Spleen (tissue), 11 donors: ENCODE results near the gene MBOAT7. TPM values are rescaled to one million over a fixed set of nuclear protein-coding genes. Genes with fewer than 3 reads are reported as not detected.

Source experiments
- DNase-seq: peaks from one replicate; pipeline ENCODE4 v3.0.0-alpha.2; 2020
- H3K27ac ChIP-seq, 8 donors: fragments of 200-600 bp; sonication (generic) in 7 of 8; 1 replicate in 4 of 8; 2 replicates in 4 of 8; pipeline versions ENCODE4 v1.5.0 to v1.8.0; 2016 to 2021; ENCODE audit warnings: inconsistent platforms in 4 of 8, mild to moderate bottlenecking in 4 of 8, moderate library complexity in 1 of 8
- H3K27me3 ChIP-seq, 7 donors: fragments of 200-600 bp; sonication (generic) in 6 of 7; replicated peaks in 1 of 7; 1 replicate in 4 of 7; 2 replicates in 3 of 7; pipeline versions ENCODE4 v1.5.0 to v1.8.0; 2016 to 2021; ENCODE audit warnings: inconsistent platforms in 3 of 7, mild to moderate bottlenecking in 1 of 7
- H3K36me3 ChIP-seq, 6 donors: fragments of 200-600 bp; sonication (generic) in 5 of 6; 1 replicate in 4 of 6; 2 replicates in 2 of 6; pipeline versions ENCODE4 v1.5.0 to v1.8.0; 2016 to 2021; ENCODE audit warnings: inconsistent platforms in 2 of 6
- H3K4me1 ChIP-seq, 6 donors: fragments of 200-600 bp; sonication (generic) in 5 of 6; 1 replicate in 3 of 6; 2 replicates in 3 of 6; pipeline versions ENCODE4 v1.5.0 to v1.8.0; 2016 to 2021; ENCODE audit warnings: inconsistent platforms in 3 of 6
- H3K4me3 ChIP-seq, 8 donors: fragments of 200-600 bp; sonication (generic) in 7 of 8; 1 replicate in 4 of 8; 2 replicates in 4 of 8; pipeline versions ENCODE4 v1.5.0 to v1.8.0; 2016 to 2021; ENCODE audit warnings: inconsistent platforms in 4 of 8, mild to moderate bottlenecking in 4 of 8, moderate library complexity in 2 of 8
- H3K9me3 ChIP-seq, 8 donors: fragments of 200-600 bp; sonication (generic) in 7 of 8; 1 replicate in 4 of 8; 2 replicates in 4 of 8; pipeline versions ENCODE4 v1.5.0 to v1.8.0; 2016 to 2021; ENCODE audit warnings: inconsistent platforms in 4 of 8
- POLR2A ChIP-seq, 3 donors: fragments of 450-650 bp; IDR thresholded peaks; one replicate each; pipeline ENCODE4 v1.5.1; 2017; ENCODE audit warnings: antibody characterized with exemption in 3 of 3, mild to moderate bottlenecking in 1 of 3
- POLR2AphosphoS5 ChIP-seq, 3 donors: sonication (generic); formaldehyde crosslinking; IDR thresholded peaks; one replicate each; pipeline ENCODE4 v1.5.1; 2017; ENCODE audit warnings: antibody characterized with exemption in 3 of 3
- WGBS, 5 donors: extraction: QIAGEN DNeasy Blood & Tissue Kit in 3 of 5; methylation state at CpG; one replicate each; pipeline versions ENCODE4 v1.1.5 to v1.1.7; 2013 to 2018; 5-methylcytosine and 5-hydroxymethylcytosine counted together
- intact Hi-C: fragments of 100-400 bp; cut with DNase I; formaldehyde crosslinking; loops from one replicate; pipeline ENCODE4 v1.15.0; 2023; ENCODE audit warnings: low total_unique reads
- polyA plus RNA-seq, 3 donors: library from polyadenylated mRNA; stranded (reverse); fragments of 200-250 nt; gene quantifications; one replicate each; pipeline ENCODE4 v1.2.1, GENCODE V29; 2013
- total RNA-seq, 7 donors: library from RNA; depleted of rRNA in 3 of 7; stranded (reverse); fragments of >200 nt in 3 of 7; fragmentation: NEBNext Ultra II Directional in 4 of 7; extraction: Animal tissue kit (Norgen Biotek cat#: 25700) in 4 of 7; gene quantifications; one replicate each; pipeline versions ENCODE4 v1.1.0 to v1.2.1, GENCODE V29; 2016 to 2021
- TF ChIP-seq, protein P1 (sequence below), 11 experiments: fragments of 200-600 bp in 7 of 11; fragments of 450-650 bp in 4 of 11; sonication (generic) in 4 of 11; IDR thresholded peaks in 8 of 11; conservative IDR thresholded peaks in 3 of 11; 1 replicate in 7 of 11; 2 replicates in 4 of 11; pipeline versions ENCODE4 v1.4.0 to v1.8.0; 2016 to 2021; ENCODE audit warnings: antibody characterized with exemption in 11 of 11, inconsistent platforms in 4 of 11, mild to moderate bottlenecking in 1 of 11
- donor health status: healthy with polysubstance abuse.
- donor health status: DM: no; HTN: no; CAD: no; lungs with moderate emphysema.
- donor health status: DM: no; HTN: no; CAD: no.
- donor health status: Bipolar disorder and iron deficiency.
- donor health status: healthy.
- donor health status: DM: no; HTN: no; CAD: no.
- donor health status: DM: yes; HTN: yes; CAD: no.

Gene MBOAT7
- total and polyA plus RNA-seq, 10 donors = 12.0 to 208 (median 82.9) TPM

DNA sequence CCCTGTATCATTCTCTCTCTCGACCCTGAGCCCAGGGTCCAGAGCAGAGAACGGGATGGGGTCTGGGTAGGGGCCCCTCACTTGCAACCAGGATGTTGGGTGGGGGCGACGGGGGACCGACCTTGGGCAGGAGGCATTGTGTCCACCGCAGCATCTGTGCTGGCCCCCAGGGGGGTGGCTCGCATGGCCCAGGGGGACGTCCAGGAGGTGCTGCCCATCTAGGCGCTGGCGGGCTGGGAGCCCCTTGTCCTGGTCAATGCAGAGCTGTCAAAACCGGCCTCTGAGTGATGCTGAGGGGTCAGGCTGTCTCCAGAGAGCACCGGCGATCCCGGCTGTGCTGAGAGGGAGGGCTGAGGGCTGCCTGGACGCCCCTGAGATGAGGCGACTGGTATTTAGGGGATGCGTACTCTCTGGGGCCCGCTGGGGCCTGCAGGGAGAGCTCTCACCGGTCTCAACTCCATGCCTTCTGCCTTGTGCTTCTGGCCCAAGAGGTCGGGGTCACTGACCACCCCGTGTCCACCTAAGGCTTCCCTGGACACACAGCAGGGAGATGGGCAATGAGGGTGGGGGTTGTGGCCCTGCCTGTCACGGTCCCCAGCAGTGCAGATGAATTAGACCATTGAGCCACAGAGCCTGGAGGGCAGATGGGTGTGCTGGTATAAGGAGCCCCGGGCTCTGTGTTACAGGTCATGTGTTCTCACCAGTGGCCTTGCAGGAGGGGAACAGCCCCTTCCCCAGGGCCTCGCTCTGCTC, 19.9 kb upstream of the MBOAT7 start:
- WGBS, 5 donors = 62 to 86% (median 68%) methylated on average over 1 to 24 of the region's 24 CpGs
- peak; percentile 83 for DNase-seq
- Histone ChIP-seq H3K4me1 (peaks cover 35 to 90% (median 71%) of the 10 kb centered on the region in 6 donors), H3K4me3 (peak overlapping the region in 1 of 8 donors; percentile 94), H3K27ac (peak overlapping the region; percentile 63 to 98 (median 92)), H3K9me3 (no peaks in the 10 kb centered on the region), H3K36me3 (peaks cover 5 to 54% (median 44%) of the 10 kb centered on the region in 6 donors), H3K27me3 (no peaks in the 10 kb centered on the region)
- intact Hi-C loops = no loop called here
- TF ChIP-seq POLR2A (IDR thresholded peaks at IDR 0.05) = no peak
- TF ChIP-seq, protein P1, sequence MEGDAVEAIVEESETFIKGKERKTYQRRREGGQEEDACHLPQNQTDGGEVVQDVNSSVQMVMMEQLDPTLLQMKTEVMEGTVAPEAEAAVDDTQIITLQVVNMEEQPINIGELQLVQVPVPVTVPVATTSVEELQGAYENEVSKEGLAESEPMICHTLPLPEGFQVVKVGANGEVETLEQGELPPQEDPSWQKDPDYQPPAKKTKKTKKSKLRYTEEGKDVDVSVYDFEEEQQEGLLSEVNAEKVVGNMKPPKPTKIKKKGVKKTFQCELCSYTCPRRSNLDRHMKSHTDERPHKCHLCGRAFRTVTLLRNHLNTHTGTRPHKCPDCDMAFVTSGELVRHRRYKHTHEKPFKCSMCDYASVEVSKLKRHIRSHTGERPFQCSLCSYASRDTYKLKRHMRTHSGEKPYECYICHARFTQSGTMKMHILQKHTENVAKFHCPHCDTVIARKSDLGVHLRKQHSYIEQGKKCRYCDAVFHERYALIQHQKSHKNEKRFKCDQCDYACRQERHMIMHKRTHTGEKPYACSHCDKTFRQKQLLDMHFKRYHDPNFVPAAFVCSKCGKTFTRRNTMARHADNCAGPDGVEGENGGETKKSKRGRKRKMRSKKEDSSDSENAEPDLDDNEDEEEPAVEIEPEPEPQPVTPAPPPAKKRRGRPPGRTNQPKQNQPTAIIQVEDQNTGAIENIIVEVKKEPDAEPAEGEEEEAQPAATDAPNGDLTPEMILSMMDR (IDR thresholded peaks at IDR 0.05 in 8 of 11, conservative IDR thresholded peaks at IDR 0.05 in 3 of 11) = no peak
- peak in 2 of 3 donors; percentile 35 to 81 for TF ChIP-seq POLR2AphosphoS5 (IDR thresholded peaks at IDR 0.05)

DNA sequence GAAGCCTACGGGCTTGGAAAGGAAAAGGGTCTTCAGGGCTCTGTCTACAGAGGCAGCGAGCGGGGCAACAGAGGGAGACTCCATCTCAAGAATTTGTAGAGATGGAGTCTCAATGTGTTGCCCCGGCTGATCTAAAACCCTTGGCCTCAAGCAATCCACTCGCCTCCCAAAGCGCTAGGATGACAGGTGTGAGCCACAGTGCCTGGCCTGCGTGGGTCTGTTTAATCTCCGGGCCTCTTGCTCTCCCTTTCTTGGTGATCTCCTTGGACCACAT, 19.3 kb upstream of the MBOAT7 start:
- H3K4me1 ChIP-seq = peaks cover 36 to 96% (median 76%) of the 10 kb centered on the region in 6 donors

DNA sequence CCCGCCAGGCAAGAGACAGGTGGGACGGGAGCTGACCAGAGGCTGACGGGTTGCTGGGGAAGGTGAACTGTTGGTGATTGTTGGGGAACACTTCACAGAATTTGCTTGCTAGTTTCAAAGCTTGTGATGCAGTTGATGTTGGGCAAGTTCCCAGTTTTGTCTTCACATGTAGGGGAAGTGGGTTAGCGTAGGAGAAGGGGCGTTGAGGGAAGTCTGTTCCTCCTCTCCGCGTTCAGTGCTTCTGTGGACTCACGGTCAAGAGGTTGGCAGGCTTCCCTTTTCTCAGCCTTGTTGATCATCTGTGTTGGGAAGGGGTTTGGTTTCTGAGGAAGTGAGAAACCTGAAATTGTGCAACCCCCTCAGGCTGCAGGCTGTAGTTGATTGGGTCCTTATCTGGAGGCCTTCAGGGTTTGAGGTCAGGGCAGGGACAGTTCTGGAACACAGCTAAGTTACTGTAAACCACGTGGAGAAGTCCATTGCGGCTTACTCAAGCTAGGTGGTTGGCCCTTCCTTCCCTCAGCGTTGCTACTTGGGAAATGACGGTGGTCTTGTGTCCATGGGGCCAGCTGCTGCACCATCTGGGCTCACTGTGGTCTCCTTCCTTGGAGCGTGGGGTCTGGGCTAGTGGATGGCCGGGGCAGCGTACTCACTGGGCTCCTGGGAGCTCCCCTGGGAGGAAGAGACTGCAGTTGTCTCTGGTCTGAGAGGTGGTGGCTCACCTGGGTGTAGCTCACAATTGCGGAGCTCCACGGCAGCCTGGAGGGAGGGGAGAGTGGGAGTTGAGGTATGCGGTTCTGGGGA, 18.8 kb upstream of the MBOAT7 start:
- Histone ChIP-seq H3K27ac (peak overlapping the region; percentile 63 to 98 (median 92)), H3K9me3 (no peaks in the 10 kb centered on the region), H3K4me1 (peaks cover 39 to 98% (median 81%) of the 10 kb centered on the region in 6 donors), H3K36me3 (peaks cover 5 to 64% (median 53%) of the 10 kb centered on the region in 6 donors), H3K4me3 (peak overlapping the region in 3 of 8 donors; percentile 27 to 94 (median 32)), H3K27me3 (no peaks in the 10 kb centered on the region)
- intact Hi-C loops = no loop called here
- TF ChIP-seq, protein P1 (IDR thresholded peaks at IDR 0.05 in 8 of 11, conservative IDR thresholded peaks at IDR 0.05 in 3 of 11) = peak in 1 of 11 experiments; percentile 31
- peak; percentile 79 to 91 (median 82) for TF ChIP-seq POLR2AphosphoS5 (IDR thresholded peaks at IDR 0.05)
- peak; percentile 25 to 34 (median 25) for TF ChIP-seq POLR2A (IDR thresholded peaks at IDR 0.05)
- 23 to 35% (median 28%) methylated on average over 15 to 18 of the region's 18 CpGs for WGBS, 5 donors
- DNase-seq = peak; percentile 87

More for the DNA sequence above, 19.3 kb upstream of the MBOAT7 start:
- Histone ChIP-seq H3K9me3 (no peaks in the 10 kb centered on the region), H3K4me3 (peak overlapping the region in 1 of 8 donors; percentile 94), H3K36me3 (peaks cover 5 to 59% (median 48%) of the 10 kb centered on the region in 6 donors), H3K27ac (peak overlapping the region; percentile 63 to 98 (median 92)), H3K27me3 (no peaks in the 10 kb centered on the region)
- intact Hi-C loops = no loop called here
- WGBS, 5 donors = 72 to 84% (median 77%) methylated on average over 7 to 8 of the region's 8 CpGs
- TF ChIP-seq, protein P1 (IDR thresholded peaks at IDR 0.05 in 8 of 11, conservative IDR thresholded peaks at IDR 0.05 in 3 of 11) = no peak
- no peak for TF ChIP-seq POLR2AphosphoS5 (IDR thresholded peaks at IDR 0.05)
- no peak for TF ChIP-seq POLR2A (IDR thresholded peaks at IDR 0.05)
- DNase-seq = no peak

DNA sequence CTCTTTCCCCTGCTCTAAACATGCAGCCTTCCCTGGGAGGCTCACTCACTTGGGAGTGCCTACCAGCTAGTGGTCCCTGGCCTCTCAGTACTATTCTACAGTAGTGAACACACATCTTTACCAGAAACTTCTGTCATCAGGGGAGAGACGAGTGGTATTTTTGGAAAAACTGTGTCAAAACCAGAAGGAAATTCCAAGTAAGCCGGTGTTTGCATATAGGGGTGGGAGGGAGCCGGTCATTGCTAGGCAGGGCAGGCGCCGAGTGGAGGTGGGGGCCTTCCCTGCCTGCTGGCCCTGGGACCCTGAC, 18.2 kb upstream of the MBOAT7 start:
- Histone ChIP-seq H3K4me3 (peak overlapping the region in 3 of 8 donors; percentile 27 to 94 (median 32)), H3K27me3 (no peaks in the 10 kb centered on the region), H3K9me3 (no peaks in the 10 kb centered on the region)

More for the DNA sequence above, 18.2 kb upstream of the MBOAT7 start:
- intact Hi-C loops = no loop called here
- DNase-seq = no peak
- 22 to 36% (median 33%) methylated on average over 5 of the region's 5 CpGs for WGBS, 5 donors
- H3K4me1 ChIP-seq = peaks cover 44 to 98% (median 87%) of the 10 kb centered on the region in 6 donors
- H3K36me3 ChIP-seq = peaks cover 5 to 67% (median 58%) of the 10 kb centered on the region in 6 donors
- H3K27ac ChIP-seq = peak overlapping the region in 7 of 8 donors; percentile 85 to 98 (median 93)
- TF ChIP-seq POLR2AphosphoS5 (IDR thresholded peaks at IDR 0.05) (peak in 1 of 3 donors; percentile 88), POLR2A (IDR thresholded peaks at IDR 0.05) (no peak)
